RWPE1 (cell line): ENCODE measurements around the gene MAEA.

Experiments
- CTCF ChIA-PET: fragments of 350-600 bp; sonication (Branson Sonifier 250); formaldehyde crosslinking; extraction: SDS; loops from one replicate; lab custom pipeline; 2021; lab: Yijun Ruan, JAX
- POLR2A ChIA-PET: fragments of 400-600 bp; formaldehyde crosslinking; extraction: SDS; loops from one replicate; lab custom pipeline; 2020; ENCODE audit warnings: antibody characterized with exemption; ENCODE audit not compliant: low non-redundant PET; lab: Yijun Ruan, JAX
- DNase-seq: peaks from one replicate; pipeline ENCODE4 v3.0.0; 2012; ENCODE audit warnings: low spot score
- H3K27ac ChIP-seq: fragments of 450-650 bp; 2 replicates; pipeline ENCODE4 v1.5.1; 2017
- CTCF ChIP-seq: fragments of 450-650 bp; conservative IDR thresholded peaks from 2 replicates; pipeline ENCODE4 v1.5.1; 2017; ENCODE audit warnings: low read depth, mild to moderate bottlenecking

MAEA gene

GRCh38 chr4:1379801-1380331 lies 90.2 kb downstream of the MAEA start:
- no peak for DNase-seq
- CTCF ChIA-PET: no interaction called here
- H3K27ac ChIP-seq: no peak overlapping the region
- POLR2A ChIA-PET: no interaction called here
- no peak for TF ChIP-seq CTCF

GRCh38 chr4:1380368-1381151 lies 90.9 kb downstream of the MAEA start:
- no peak for DNase-seq
- TF ChIP-seq CTCF: no peak
- ChIA-PET CTCF (interaction anchor here (0.7 kb wide), 1 partner anchor 169 kb away, joined by 3 read pairs; no protein-coding TSS in a partner anchor), POLR2A (no interaction called here)
- H3K27ac ChIP-seq: no peak overlapping the region

GRCh38 chr4:1381181-1381621 lies 91.5 kb downstream of the MAEA start:
- CTCF ChIA-PET: interaction anchor here (0.7 kb wide), 1 partner anchor 168 kb away, joined by 3 read pairs; no protein-coding TSS in a partner anchor
- POLR2A ChIA-PET: no interaction called here
- no peak overlapping the region for H3K27ac ChIP-seq
- TF ChIP-seq CTCF: no peak
- DNase-seq: no peak

DNA sequence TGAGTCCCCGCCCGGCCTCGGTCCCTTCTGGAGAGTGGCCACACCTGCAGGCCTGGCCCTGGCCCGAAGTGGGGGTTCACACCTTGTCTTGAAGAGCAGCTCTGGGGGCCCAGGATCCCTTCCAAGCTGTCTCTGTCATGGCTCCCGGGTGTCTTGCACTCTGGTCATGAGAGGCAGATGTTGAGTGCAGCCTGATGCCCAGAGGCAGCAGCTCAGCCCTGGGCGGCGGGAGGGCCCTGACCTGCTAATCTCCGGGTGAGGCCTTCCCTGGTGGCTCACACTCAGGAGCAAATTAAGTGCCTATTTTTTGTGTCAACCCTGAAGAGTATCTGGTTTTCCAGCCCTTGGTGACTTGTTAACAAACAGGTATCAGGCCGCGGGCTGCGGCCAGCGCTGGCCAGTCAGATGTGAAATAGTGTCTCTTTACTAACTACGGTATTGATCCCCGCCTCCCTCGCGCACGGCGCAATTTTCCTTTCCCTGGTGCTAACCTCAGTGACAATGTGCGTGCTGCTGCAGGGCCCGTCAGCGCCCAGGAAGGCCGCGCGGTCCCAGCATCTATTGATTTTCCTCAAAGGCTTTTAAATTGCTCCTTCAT lies 92.4 kb downstream of the MAEA start:
- ChIA-PET CTCF (no interaction called here), POLR2A (no interaction called here)
- DNase-seq: no peak
- H3K27ac ChIP-seq: no peak overlapping the region
- TF ChIP-seq CTCF: no peak

GRCh38 chr4:1382776-1383727 lies 93.4 kb downstream of the MAEA start:
- ChIA-PET CTCF (no interaction called here), POLR2A (no interaction called here)
- no peak for DNase-seq
- no peak for TF ChIP-seq CTCF
- H3K27ac ChIP-seq: no peak overlapping the region
